CD4-positive, alpha-beta T cell (primary cell): ENCODE data around the gene PAF1. TPM values are rescaled to one million over a fixed set of nuclear protein-coding genes. Genes with fewer than 3 reads are reported as not detected.

Source experiments
- ATAC-seq: fragments of 200-7000 bp; cut with Tn5 transposase; one replicate; pipeline ENCODE4 v1.10.0; 2022; ENCODE audit warnings: mild to moderate bottlenecking; ENCODE audit not compliant: poor library complexity
- CTCF ChIA-PET: fragments of 350-600 bp; sonication (Branson Sonifier 250); formaldehyde crosslinking; loops from one replicate; lab custom pipeline; 2021; ENCODE audit warnings: antibody characterized with exemption, inconsistent platforms; lab: Charles Lee
- POLR2A ChIA-PET: fragments of 350-600 bp; sonication (Branson Sonifier 250); formaldehyde crosslinking; loops from one replicate; lab custom pipeline; 2021; ENCODE audit warnings: antibody characterized with exemption, inconsistent platforms; lab: Charles Lee
- DNase-seq, 14 experiments: peaks; one replicate each; pipeline ENCODE4 v3.0.0-alpha.2; 2013 to 2020; ENCODE audit warnings: mixed read lengths in 2 of 14
- H3K27ac ChIP-seq, 2 donors: one replicate each; pipeline versions ENCODE4 v1.5.1 to v1.7.0; 2013; ENCODE audit warnings: low read length in 2 of 2, low read depth in 1 of 2, mild to moderate bottlenecking in 1 of 2
- H3K27me3 ChIP-seq, 2 experiments: 1 replicate in 1 of 2; 2 replicates in 1 of 2; pipeline versions ENCODE4 v1.6.1 to v1.7.0; 2013; ENCODE audit warnings: low read length in 2 of 2, control low read depth in 1 of 2, mild to moderate bottlenecking in 1 of 2, moderate library complexity in 1 of 2; ENCODE audit not compliant: insufficient read depth in 2 of 2, control insufficient read depth in 1 of 2
- H3K36me3 ChIP-seq: one replicate; pipeline ENCODE4 v1.6.1; 2013; ENCODE audit warnings: low read length, control low read depth; ENCODE audit not compliant: insufficient read depth
- H3K4me1 ChIP-seq: one replicate; pipeline ENCODE4 v1.6.1; 2013; ENCODE audit warnings: low read length, control low read depth; ENCODE audit not compliant: insufficient read depth
- H3K4me3 ChIP-seq: one replicate; pipeline ENCODE4 v1.5.1; 2013; ENCODE audit warnings: mild to moderate bottlenecking, low read length, moderate library complexity
- H3K9me3 ChIP-seq, 2 experiments: 1 replicate in 1 of 2; 2 replicates in 1 of 2; pipeline versions ENCODE4 v1.6.1 to v1.7.0; 2013; ENCODE audit warnings: low read length in 2 of 2, mild to moderate bottlenecking in 2 of 2, control low read depth in 1 of 2, moderate library complexity in 1 of 2; ENCODE audit not compliant: control insufficient read depth in 1 of 2, insufficient read depth in 1 of 2
- H3K27ac Mint-ChIP-seq: one replicate; pipeline ENCODE4 v1.8.0; 2020; ENCODE audit warnings: mixed read lengths
- H3K27me3 Mint-ChIP-seq: one replicate; pipeline ENCODE4 v1.8.0; 2021; ENCODE audit warnings: mixed read lengths
- H3K36me3 Mint-ChIP-seq: one replicate; pipeline ENCODE4 v1.8.0; 2021; ENCODE audit warnings: low read depth, mixed read lengths
- H3K4me1 Mint-ChIP-seq: one replicate; pipeline ENCODE4 v1.8.0; 2021; ENCODE audit warnings: low read depth, mixed read lengths
- H3K4me3 Mint-ChIP-seq: one replicate; pipeline ENCODE4 v1.8.0; 2020; ENCODE audit warnings: mild to moderate bottlenecking, mixed read lengths
- H3K9me3 Mint-ChIP-seq: one replicate; pipeline ENCODE4 v1.8.0; 2020; ENCODE audit warnings: mixed read lengths
- intact Hi-C, 2 experiments: fragments of 100-400 bp; cut with DNase I in 1 of 2; cut with micrococcal nuclease in 1 of 2; formaldehyde crosslinking; loops; one replicate each; pipeline versions ENCODE4 v1.15.1 to v1.9.0; 2023 to 2025; cut with DNase I, micrococcal nuclease
- total RNA-seq, 174 experiments: library from RNA in 2 of 174; stranded (reverse) in 2 of 174; gene quantifications; one replicate each; pipeline ENCODE4 v1.2.3 and lab custom pipeline; 2021 to 2026
- TF ChIP-seq, protein P1 (sequence below): fragments of 200-600 bp; IDR thresholded peaks from one replicate; pipeline ENCODE4 v1.8.0; 2022; ENCODE audit warnings: antibody characterized with exemption, mild to moderate bottlenecking

Gene PAF1
- total RNA-seq, 2 experiments from 2014 or later, result 99.6 to 101 TPM

DNA sequence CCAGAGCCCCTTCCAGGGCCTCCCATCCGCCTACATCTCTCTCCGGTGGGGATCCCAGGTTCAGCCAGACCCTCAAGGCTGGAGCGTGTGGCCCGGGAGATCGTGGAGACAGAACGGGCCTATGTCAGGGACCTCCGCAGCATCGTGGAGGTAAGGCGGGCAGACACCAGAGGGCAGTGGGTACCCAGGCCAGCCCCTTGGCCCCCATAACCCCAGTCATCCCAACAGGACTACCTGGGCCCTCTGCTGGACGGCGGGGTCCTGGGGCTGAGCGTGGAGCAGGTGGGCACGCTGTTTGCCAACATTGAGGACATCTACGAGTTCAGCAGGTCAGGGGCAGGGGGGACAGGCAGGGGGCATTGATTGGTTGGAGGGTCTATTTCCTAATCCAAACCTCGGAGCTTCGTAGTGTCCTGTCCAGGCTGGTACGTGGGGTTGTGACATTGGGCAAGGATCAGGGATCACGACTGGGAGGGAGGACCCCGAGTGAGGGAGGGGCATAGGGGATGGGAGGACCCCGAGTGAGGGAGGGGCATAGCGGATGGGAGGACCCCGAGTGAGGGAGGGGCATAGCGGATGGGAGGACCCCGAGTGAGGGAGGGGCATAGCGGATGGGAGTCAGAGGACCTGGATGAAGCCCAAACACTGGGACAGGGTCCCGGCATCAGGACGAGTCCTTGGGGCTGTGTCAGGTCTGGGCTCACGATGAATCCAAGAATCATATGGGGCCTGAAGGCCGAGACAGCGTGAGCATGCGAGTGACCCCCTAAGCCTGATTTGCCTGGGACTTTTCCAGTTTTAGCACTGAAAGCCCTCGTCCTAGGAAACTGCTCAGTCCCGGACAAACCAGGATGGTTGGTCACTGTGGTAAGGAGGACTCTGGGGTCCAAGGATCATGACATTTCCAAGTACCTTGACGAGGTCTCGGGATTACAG lies 24.5 kb upstream of the PAF1 start:
- Mint-ChIP-seq H3K27me3 (peaks cover 5% of the 10 kb centered on the region), H3K4me1 (peaks cover 32% of the 10 kb centered on the region), H3K4me3 (peak overlapping the region; percentile 62), H3K9me3 (no peaks in the 10 kb centered on the region), H3K36me3 (peaks cover 55% of the 10 kb centered on the region), H3K27ac (peak overlapping the region; percentile 98)
- TF ChIP-seq, protein P1, sequence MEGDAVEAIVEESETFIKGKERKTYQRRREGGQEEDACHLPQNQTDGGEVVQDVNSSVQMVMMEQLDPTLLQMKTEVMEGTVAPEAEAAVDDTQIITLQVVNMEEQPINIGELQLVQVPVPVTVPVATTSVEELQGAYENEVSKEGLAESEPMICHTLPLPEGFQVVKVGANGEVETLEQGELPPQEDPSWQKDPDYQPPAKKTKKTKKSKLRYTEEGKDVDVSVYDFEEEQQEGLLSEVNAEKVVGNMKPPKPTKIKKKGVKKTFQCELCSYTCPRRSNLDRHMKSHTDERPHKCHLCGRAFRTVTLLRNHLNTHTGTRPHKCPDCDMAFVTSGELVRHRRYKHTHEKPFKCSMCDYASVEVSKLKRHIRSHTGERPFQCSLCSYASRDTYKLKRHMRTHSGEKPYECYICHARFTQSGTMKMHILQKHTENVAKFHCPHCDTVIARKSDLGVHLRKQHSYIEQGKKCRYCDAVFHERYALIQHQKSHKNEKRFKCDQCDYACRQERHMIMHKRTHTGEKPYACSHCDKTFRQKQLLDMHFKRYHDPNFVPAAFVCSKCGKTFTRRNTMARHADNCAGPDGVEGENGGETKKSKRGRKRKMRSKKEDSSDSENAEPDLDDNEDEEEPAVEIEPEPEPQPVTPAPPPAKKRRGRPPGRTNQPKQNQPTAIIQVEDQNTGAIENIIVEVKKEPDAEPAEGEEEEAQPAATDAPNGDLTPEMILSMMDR, result no peak
- H3K27ac ChIP-seq, result no peak overlapping the region
- no peak for ATAC-seq
- no peaks in the 10 kb centered on the region for H3K9me3 ChIP-seq
- no peak overlapping the region for H3K4me3 ChIP-seq
- DNase-seq, result peak in 1 of 14 experiments; percentile 56
- H3K36me3 ChIP-seq, result peaks cover 15% of the 10 kb centered on the region
- no peaks in the 10 kb centered on the region for H3K27me3 ChIP-seq
- H3K4me1 ChIP-seq, result peaks cover 47% of the 10 kb centered on the region
- POLR2A ChIA-PET, result interaction anchor here (1.1 to 2.9 kb wide), 6 partner anchors 8 to 24 kb away, joined by 3 to 16 read pairs (median 8); partner anchors contain the start of genes MED29, PAF1 and RPS16
- CTCF ChIA-PET, result no interaction called here
- intact Hi-C loops, result loop anchor here in 1 of 2 experiments (10.0 kb wide), 1 partner anchor 291 kb away; the partner anchor contains the start of gene PAK4

- H3K27ac ChIP-seq, result peak overlapping the region; percentile 52 to 95
- intact Hi-C loops, result loop anchor here (2.0 to 10.0 kb wide), 4 partner anchors 73 to 292 kb away; partner anchors contain the start of gene PAK4 (in 1 of the 2)
- Mint-ChIP-seq H3K27me3 (peaks cover 5% of the 10 kb centered on the region), H3K4me3 (peak overlapping the region; percentile 92), H3K9me3 (no peaks in the 10 kb centered on the region), H3K4me1 (peaks cover 35% of the 10 kb centered on the region), H3K36me3 (peaks cover 62% of the 10 kb centered on the region), H3K27ac (peak overlapping the region; percentile 98)
- ChIA-PET POLR2A (interaction anchor here (0.8 to 2.9 kb wide), 4 partner anchors 16 to 23 kb away, joined by 3 to 16 read pairs (median 8); partner anchors contain the start of genes MED29, PAF1 and RPS16), CTCF (interaction anchor here (1.1 kb wide), 1 partner anchor 119 kb away, joined by 3 read pairs; the partner anchor contains the start of gene EID2B)
- H3K36me3 ChIP-seq, result peaks cover 15% of the 10 kb centered on the region
- TF ChIP-seq, protein P1, result no peak
- DNase-seq (peak in 2 of 14 experiments; percentile 42 to 62), ATAC-seq (no peak)
- H3K9me3 ChIP-seq, result no peaks in the 10 kb centered on the region
- no peaks in the 10 kb centered on the region for H3K27me3 ChIP-seq
- H3K4me3 ChIP-seq, result peak overlapping the region; percentile 100
- peaks cover 59% of the 10 kb centered on the region for H3K4me1 ChIP-seq
Measured at GRCh38 chr19:39413911-39414608, 23.2 kb upstream of the PAF1 start.
